Testis (tissue), 3 donors: ENCODE results near the gene ZBTB20. TPM values are rescaled to one million over a fixed set of nuclear protein-coding genes. Genes with fewer than 3 reads are reported as not detected.

Source experiments
- DNase-seq: peaks from one replicate; pipeline ENCODE4 v3.0.0-alpha.2; 2019
- H3K27ac ChIP-seq, 2 donors: fragments of 200-600 bp; sonication (generic); one replicate each; pipeline ENCODE4 v1.5.1; 2019
- H3K27me3 ChIP-seq: fragments of 200-600 bp; sonication (generic); one replicate; pipeline ENCODE4 v1.5.1; 2019
- H3K36me3 ChIP-seq: fragments of 200-600 bp; sonication (generic); one replicate; pipeline ENCODE4 v1.5.1; 2017; ENCODE audit warnings: low read depth; ENCODE audit errors: missing control alignments
- H3K4me1 ChIP-seq: fragments of 200-600 bp; sonication (generic); one replicate; pipeline ENCODE4 v1.5.1; 2019
- H3K4me3 ChIP-seq, 2 donors: fragments of 200-600 bp; sonication (generic); one replicate each; pipeline ENCODE4 v1.5.1; 2017 to 2019
- H3K9me3 ChIP-seq: fragments of 200-600 bp; sonication (generic); one replicate; pipeline ENCODE4 v1.5.1; 2017
- POLR2A ChIP-seq: fragments of 450-650 bp; IDR thresholded peaks from one replicate; pipeline ENCODE4 v1.6.1; 2017; ENCODE audit warnings: antibody characterized with exemption, mild to moderate bottlenecking, moderate library complexity
- WGBS, 2 donors: methylation state at CpG; one replicate each; pipeline ENCODE4 v1.1.5; 2018; 5-methylcytosine and 5-hydroxymethylcytosine counted together
- intact Hi-C: fragments of 100-400 bp; cut with DNase I; formaldehyde crosslinking; loops from one replicate; pipeline ENCODE4 v1.15.1; 2023; ENCODE audit warnings: low total_unique reads
- polyA plus RNA-seq: library from polyadenylated mRNA; stranded (reverse); fragments of 350-450 nt; fragmentation: Illumina TruSeq; extraction: RNeasy Lipid Tissue Mini Kit (QIAGEN cat#74804); gene quantifications from one replicate; pipeline ENCODE4 v1.2.3, GENCODE V29; 2014; ENCODE audit warnings: low read depth, low replicate concordance; ENCODE audit not compliant: insufficient read depth
- total RNA-seq, 2 donors: library from RNA; depleted of rRNA; stranded (reverse); fragments of >200 nt; gene quantifications; one replicate each; pipeline ENCODE4 v1.2.3, GENCODE V29; 2016
- TF ChIP-seq, protein P1 (sequence below), 3 experiments: fragments of 450-650 bp in 2 of 3; fragments of 200-600 bp in 1 of 3; sonication (generic) in 1 of 3; IDR thresholded peaks; one replicate each; pipeline ENCODE4 v1.5.1; 2016 to 2019; ENCODE audit warnings: antibody characterized with exemption in 3 of 3, mild to moderate bottlenecking in 2 of 3, moderate library complexity in 1 of 3

The ZBTB20 gene
- total and polyA plus RNA-seq, 3 donors from 2014 or later: 36.8 to 179 (median 126) TPM

- intact Hi-C loops: no loop called here
- 82 to 87% methylated on average over 3 of the region's 3 CpGs for WGBS, 2 donors
- H3K27me3 ChIP-seq: no peaks in the 10 kb centered on the region
- H3K27ac ChIP-seq: no peak overlapping the region
- DNase-seq: no peak
- TF ChIP-seq POLR2A: no peak
- peaks cover 5% of the 10 kb centered on the region for H3K4me1 ChIP-seq
- H3K36me3 ChIP-seq: no peaks in the 10 kb centered on the region
- H3K4me3 ChIP-seq: no peak overlapping the region
- no peaks in the 10 kb centered on the region for H3K9me3 ChIP-seq
Measured at GRCh38 chr3:114904633-114905032, 242.5 kb downstream of the ZBTB20 start.

DNA sequence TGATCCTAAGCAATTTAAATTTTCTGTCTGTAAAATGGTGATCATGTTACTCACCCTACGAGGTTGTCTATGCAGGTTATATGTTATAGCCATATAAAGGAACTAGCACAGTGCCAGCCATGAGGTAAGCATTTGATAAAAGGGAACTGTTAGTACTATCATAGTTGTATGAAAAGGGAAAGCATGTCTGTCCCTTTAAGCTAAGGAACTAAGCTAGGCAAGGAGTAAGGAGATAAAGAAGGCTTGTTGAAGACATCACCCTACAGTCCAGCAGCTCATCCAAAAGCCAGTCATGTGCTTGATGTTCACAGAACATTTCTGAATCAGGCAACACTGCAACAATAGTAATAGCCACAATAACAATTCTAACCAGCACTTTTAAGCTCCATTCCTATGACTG is 243.9 kb downstream of the ZBTB20 start:
- Histone ChIP-seq H3K9me3 (no peaks in the 10 kb centered on the region), H3K4me1 (peaks cover 7% of the 10 kb centered on the region), H3K27me3 (no peaks in the 10 kb centered on the region), H3K27ac (no peak overlapping the region), H3K36me3 (no peaks in the 10 kb centered on the region), H3K4me3 (no peak overlapping the region)
- intact Hi-C loops: no loop called here
- TF ChIP-seq, protein P1, sequence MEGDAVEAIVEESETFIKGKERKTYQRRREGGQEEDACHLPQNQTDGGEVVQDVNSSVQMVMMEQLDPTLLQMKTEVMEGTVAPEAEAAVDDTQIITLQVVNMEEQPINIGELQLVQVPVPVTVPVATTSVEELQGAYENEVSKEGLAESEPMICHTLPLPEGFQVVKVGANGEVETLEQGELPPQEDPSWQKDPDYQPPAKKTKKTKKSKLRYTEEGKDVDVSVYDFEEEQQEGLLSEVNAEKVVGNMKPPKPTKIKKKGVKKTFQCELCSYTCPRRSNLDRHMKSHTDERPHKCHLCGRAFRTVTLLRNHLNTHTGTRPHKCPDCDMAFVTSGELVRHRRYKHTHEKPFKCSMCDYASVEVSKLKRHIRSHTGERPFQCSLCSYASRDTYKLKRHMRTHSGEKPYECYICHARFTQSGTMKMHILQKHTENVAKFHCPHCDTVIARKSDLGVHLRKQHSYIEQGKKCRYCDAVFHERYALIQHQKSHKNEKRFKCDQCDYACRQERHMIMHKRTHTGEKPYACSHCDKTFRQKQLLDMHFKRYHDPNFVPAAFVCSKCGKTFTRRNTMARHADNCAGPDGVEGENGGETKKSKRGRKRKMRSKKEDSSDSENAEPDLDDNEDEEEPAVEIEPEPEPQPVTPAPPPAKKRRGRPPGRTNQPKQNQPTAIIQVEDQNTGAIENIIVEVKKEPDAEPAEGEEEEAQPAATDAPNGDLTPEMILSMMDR (IDR thresholded peaks at IDR 0.05): no peak
- TF ChIP-seq POLR2A: no peak
- WGBS, 2 donors: 70 to 76% methylated on average over 1 of the region's 1 CpG
- DNase-seq: no peak

- Histone ChIP-seq H3K9me3 (no peaks in the 10 kb centered on the region), H3K4me1 (peaks cover 7% of the 10 kb centered on the region), H3K4me3 (no peak overlapping the region), H3K27me3 (no peaks in the 10 kb centered on the region), H3K27ac (no peak overlapping the region), H3K36me3 (no peaks in the 10 kb centered on the region)
- TF ChIP-seq, protein P1 (IDR thresholded peaks at IDR 0.05): no peak
- TF ChIP-seq POLR2A: no peak
- intact Hi-C loops: no loop called here
- DNase-seq: no peak
Measured at GRCh38 chr3:114902691-114903101, 244.4 kb downstream of the ZBTB20 start.

DNA sequence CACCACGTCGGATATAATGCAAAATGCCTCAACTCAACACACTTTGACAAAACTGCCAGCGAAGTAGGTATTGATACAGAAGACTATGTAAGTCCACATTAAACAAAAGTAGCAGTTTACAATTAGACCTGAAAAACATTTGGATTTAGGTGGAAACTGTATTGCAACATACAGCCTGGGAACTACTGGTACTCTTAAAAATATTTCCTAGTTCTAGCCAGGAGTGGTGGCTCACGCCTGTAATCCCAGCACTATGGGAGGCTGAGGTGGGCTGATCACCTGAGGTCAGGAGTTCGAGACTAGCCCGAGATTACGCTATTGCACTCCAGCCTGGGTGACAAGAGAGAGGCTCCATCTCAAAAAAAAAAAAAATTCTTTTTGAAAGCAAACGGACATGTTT is 246.2 kb downstream of the ZBTB20 start:
- no peaks in the 10 kb centered on the region for H3K27me3 ChIP-seq
- TF ChIP-seq, protein P1 (IDR thresholded peaks at IDR 0.05): no peak
- TF ChIP-seq POLR2A: no peak
- WGBS, 2 donors: 69 to 72% methylated on average over 8 of the region's 8 CpGs
- no peaks in the 10 kb centered on the region for H3K36me3 ChIP-seq
- H3K4me1 ChIP-seq: peaks cover 7% of the 10 kb centered on the region
- no peak overlapping the region for H3K27ac ChIP-seq
- H3K9me3 ChIP-seq: no peaks in the 10 kb centered on the region
- H3K4me3 ChIP-seq: no peak overlapping the region
- no peak for DNase-seq
- intact Hi-C loops: no loop called here

GRCh38 chr3:114899186-114899931 is 247.7 kb downstream of the ZBTB20 start:
- peaks cover 7% of the 10 kb centered on the region for H3K4me1 ChIP-seq
- no peak overlapping the region for H3K27ac ChIP-seq
- no peak overlapping the region for H3K4me3 ChIP-seq
- intact Hi-C loops: no loop called here
- no peak for TF ChIP-seq POLR2A
- TF ChIP-seq, protein P1 (IDR thresholded peaks at IDR 0.05): no peak
- no peaks in the 10 kb centered on the region for H3K9me3 ChIP-seq
- no peaks in the 10 kb centered on the region for H3K27me3 ChIP-seq
- 43 to 49% methylated on average over 4 of the region's 4 CpGs for WGBS, 2 donors
- peak; percentile 28 for DNase-seq
- no peaks in the 10 kb centered on the region for H3K36me3 ChIP-seq
